GM21717 (cell line): ENCODE results near the gene DNAJB13.
"Not testable (repeated sequence)": the region's sequence is repeated elsewhere in the genome, so short reads cannot be mapped to it uniquely, and the experiment has no call there.

Source experiments
- ATAC-seq: cut with Tn5 transposase; IDR thresholded peaks from one replicate; pipeline ENCODE4 v1.9.1; 2021; ENCODE audit warnings: mild to moderate bottlenecking, moderate library complexity; ENCODE audit not compliant: unreplicated experiment

DNAJB13 gene

GRCh38 chr11:73976451-73977151 is 25.8 kb downstream of the DNAJB13 start:
- ATAC-seq = no peak

GRCh38 chr11:73977856-73978519 is 27.2 kb downstream of the DNAJB13 start:
- ATAC-seq = no peak

- ATAC-seq = no peak
These were observed 27.8 kb downstream of the DNAJB13 start for GRCh38 chr11:73978576-73979086.

- ATAC-seq = peak; percentile 43
These were observed 29.5 kb downstream of the DNAJB13 start for GRCh38 chr11:73980001-73980961.

GRCh38 chr11:73981051-73981805 is 30.4 kb downstream of the DNAJB13 start:
- no peak for ATAC-seq

- ATAC-seq = peak; percentile 47
These were observed 31.8 kb downstream of the DNAJB13 start, which contains the start of gene UCP2 for GRCh38 chr11:73982595-73982989. Gene UCP2 (minus strand): TSS chr11:73982843. CDS start chr11:73978378, 4,465 bp downstream.

- ATAC-seq = peak; percentile 65
These were observed 32.3 kb downstream of the DNAJB13 start for GRCh38 chr11:73982990-73983740.

GRCh38 chr11:73983741-73984538 is 33.1 kb downstream of the DNAJB13 start:
- ATAC-seq = no peak

- not testable (repeated sequence) for ATAC-seq
These were observed 34.8 kb downstream of the DNAJB13 start for GRCh38 chr11:73985661-73986060.

- no peak for ATAC-seq
These were observed 37.4 kb downstream of the DNAJB13 start for GRCh38 chr11:73988227-73988626.

- ATAC-seq = no peak
These were observed 38.3 kb downstream of the DNAJB13 start for GRCh38 chr11:73989156-73989555.

- no peak for ATAC-seq
These were observed 39.9 kb downstream of the DNAJB13 start for GRCh38 chr11:73990730-73991129.

- ATAC-seq = no peak
These were observed 40.7 kb downstream of the DNAJB13 start for GRCh38 chr11:73991471-73992006.

- no peak for ATAC-seq
These were observed 44.4 kb downstream of the DNAJB13 start for GRCh38 chr11:73995247-73995646.

- no peak for ATAC-seq
These were observed 44.9 kb downstream of the DNAJB13 start for GRCh38 chr11:73995731-73996130.

- no peak for ATAC-seq
These were observed 45.4 kb downstream of the DNAJB13 start for GRCh38 chr11:73996161-73996747.

GRCh38 chr11:73997120-73997770 is 46.4 kb downstream of the DNAJB13 start:
- no peak for ATAC-seq
